ENCODE results near the gene LPAR1. TPM values are rescaled to one million over a fixed set of nuclear protein-coding genes. Genes with fewer than 3 reads are reported as not detected.

Gene LPAR1
- total RNA-seq, 1 experiment from 2014 or later, result 4.9 TPM

DNA sequence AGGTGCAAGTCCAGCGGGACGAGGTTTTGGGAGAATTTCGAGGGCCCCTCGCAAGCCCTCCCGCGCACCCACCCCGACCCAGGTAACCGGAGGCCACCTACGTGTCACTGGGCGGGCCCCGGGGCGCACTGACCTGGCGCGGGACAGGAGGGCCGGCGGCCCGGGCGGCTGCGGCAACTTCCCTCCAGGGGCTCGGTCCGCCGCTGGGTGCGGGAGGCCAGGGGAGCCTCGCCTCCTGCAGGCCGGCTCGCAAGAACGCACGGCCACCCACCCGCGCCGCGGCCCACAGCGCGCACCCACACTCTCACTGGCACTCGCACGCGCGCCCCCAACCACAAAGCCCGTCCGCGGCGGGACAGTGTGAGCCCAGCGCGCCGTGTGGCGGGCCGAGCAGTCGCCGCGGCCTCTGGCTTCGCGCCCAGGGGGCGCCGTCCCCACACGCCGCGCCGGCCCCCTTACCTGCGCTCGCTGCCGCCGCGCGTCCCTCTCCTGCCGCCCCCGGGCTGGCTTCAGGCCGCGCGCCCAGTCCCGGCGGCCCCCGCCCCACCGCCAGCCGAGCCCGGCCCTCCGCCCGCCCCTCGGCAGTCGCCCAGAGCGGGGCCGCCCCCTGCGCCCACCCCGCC, 451 bp downstream of the LPAR1 start (continued):
- TF ChIP-seq NFE2L1 (CRISPR knock-in tag; IDR thresholded peaks at IDR 0.05), result peak; percentile 34; the same call in 1 of the 2 replicates
- TF ChIP-seq ARID4B (CRISPR knock-in tag; IDR thresholded peaks at IDR 0.05; ENCODE audit: borderline replicate concordance), result no peak
- TF ChIP-seq ATF1 (CRISPR knock-in tag; IDR thresholded peaks at IDR 0.05), result no peak
- no peak for TF ChIP-seq ZNF232 (CRISPR knock-in tag; IDR thresholded peaks at IDR 0.05)
- TF ChIP-seq SMAD3 (CRISPR knock-in tag; IDR thresholded peaks at IDR 0.05; ENCODE audit: borderline replicate concordance), result no peak
- peak; percentile 93 for TF ChIP-seq ZNF423 (CRISPR knock-in tag; IDR thresholded peaks at IDR 0.05)
- TF ChIP-seq ZNF219 (CRISPR knock-in tag; IDR thresholded peaks at IDR 0.05; ENCODE audit: borderline replicate concordance), result no peak
- TF ChIP-seq SP1 (CRISPR knock-in tag; conservative IDR thresholded peaks at IDR 0.05), result no peak
- no peak for TF ChIP-seq SMAD4 (CRISPR knock-in tag; IDR thresholded peaks at IDR 0.05)

GRCh38 chr9:111037356-111037707, 938 bp downstream of the LPAR1 start:
- H3K4me3 Mint-ChIP-seq, result peak overlapping the region; percentile 72
- peaks cover 29% of the 10 kb centered on the region for H3K27me3 Mint-ChIP-seq (ENCODE audit: low read depth)
- H3K4me1 Mint-ChIP-seq, result peaks cover 52% of the 10 kb centered on the region
- TF ChIP-seq ZBTB21 (CRISPR knock-in tag; IDR thresholded peaks at IDR 0.05; ENCODE audit: borderline replicate concordance), result no peak
- no peak for TF ChIP-seq NR2C2 (CRISPR knock-in tag; IDR thresholded peaks at IDR 0.05)
- TF ChIP-seq TP53 (CRISPR knock-in tag; IDR thresholded peaks at IDR 0.05), result no peak
- no peak for TF ChIP-seq ATF1 (CRISPR knock-in tag; IDR thresholded peaks at IDR 0.05)
- TF ChIP-seq FOXK1 (CRISPR knock-in tag; IDR thresholded peaks at IDR 0.05), result no peak
- TF ChIP-seq ZNF219 (CRISPR knock-in tag; IDR thresholded peaks at IDR 0.05; ENCODE audit: borderline replicate concordance), result no peak
- no peak for TF ChIP-seq CREM (CRISPR knock-in tag; IDR thresholded peaks at IDR 0.05)
- no peak for TF ChIP-seq E2F4 (CRISPR knock-in tag; IDR thresholded peaks at IDR 0.05; ENCODE audit: borderline replicate concordance, low read depth)
- no peak for TF ChIP-seq CBFB (CRISPR knock-in tag; IDR thresholded peaks at IDR 0.05; ENCODE audit: low read depth)
- TF ChIP-seq RELA (CRISPR knock-in tag; IDR thresholded peaks at IDR 0.05; ENCODE audit: borderline replicate concordance), result no peak
- no peak for TF ChIP-seq SMAD4 (CRISPR knock-in tag; IDR thresholded peaks at IDR 0.05)
- TF ChIP-seq NR1H2 (CRISPR knock-in tag; IDR thresholded peaks at IDR 0.05), result no peak
- TF ChIP-seq NFATC4 (CRISPR knock-in tag; IDR thresholded peaks at IDR 0.05), result no peak
- TF ChIP-seq AFF4 (CRISPR knock-in tag; IDR thresholded peaks at IDR 0.05; ENCODE audit: borderline replicate concordance), result no peak
- TF ChIP-seq SOX15 (CRISPR knock-in tag; IDR thresholded peaks at IDR 0.05), result no peak
- no peak for TF ChIP-seq STAT6 (CRISPR knock-in tag; conservative IDR thresholded peaks at IDR 0.05; ENCODE audit: low read depth)
- no peak for TF ChIP-seq TEAD4 (CRISPR knock-in tag; IDR thresholded peaks at IDR 0.05)
- no peak for TF ChIP-seq TCF7 (CRISPR knock-in tag; IDR thresholded peaks at IDR 0.05; ENCODE audit: low read depth)
- TF ChIP-seq SP1 (CRISPR knock-in tag; conservative IDR thresholded peaks at IDR 0.05), result no peak
- ChIA-PET POLR2A (no interaction called here), CTCF (interaction anchor here (1.6 kb wide), 1 partner anchor 195 kb away, joined by 7 read pairs; no protein-coding TSS in a partner anchor)
- ATAC-seq, result no peak; the same call in 1 of the 2 replicates
- DNase-seq (ENCODE audit: low spot score), result no peak
- H3K27ac Mint-ChIP-seq, result no peak overlapping the region
- no peaks in the 10 kb centered on the region for H3K9me3 Mint-ChIP-seq
- H3K36me3 Mint-ChIP-seq, result no peaks in the 10 kb centered on the region
